MM.1S (cell line): ENCODE data around the gene SLC45A3.

Source experiments
- DNase-seq: peaks from one replicate; pipeline ENCODE4 v3.0.0-alpha.2; 2015
- H2AFZ ChIP-seq: fragments of 300-600 bp; sonication (generic); 2 replicates; pipeline ENCODE4 v1.6.0; 2016; ENCODE audit warnings: antibody characterized with exemption, low read length
- H3F3A ChIP-seq: fragments of 300-600 bp; sonication (generic); 2 replicates; pipeline ENCODE4 v1.6.1; 2016; ENCODE audit warnings: mild to moderate bottlenecking, antibody characterized with exemption, low read length, moderate library complexity, mixed read lengths; ENCODE audit not compliant: insufficient read depth
- H3K27ac ChIP-seq: fragments of 300-600 bp; sonication (generic); 2 replicates; pipeline ENCODE4 v1.5.1; 2016; ENCODE audit warnings: mild to moderate bottlenecking, low read length
- H3K27me3 ChIP-seq: fragments of 300-600 bp; sonication (generic); replicated peaks from 2 replicates; pipeline ENCODE4 v1.6.0; 2016; ENCODE audit warnings: low read length; ENCODE audit not compliant: insufficient read depth
- H3K36me3 ChIP-seq: fragments of 300-600 bp; sonication (generic); replicated peaks from 2 replicates; pipeline ENCODE4 v1.6.1; 2016; ENCODE audit warnings: mild to moderate bottlenecking, low read length, mixed read lengths; ENCODE audit not compliant: insufficient read depth
- H3K4me1 ChIP-seq: fragments of 300-600 bp; sonication (generic); 2 replicates; pipeline ENCODE4 v1.6.1; 2016; ENCODE audit warnings: low read length, mixed read lengths
- H3K4me2 ChIP-seq: fragments of 300-600 bp; sonication (generic); 2 replicates; pipeline ENCODE4 v1.6.0; 2016; ENCODE audit warnings: low read depth, low read length
- H3K4me3 ChIP-seq: fragments of 300-600 bp; sonication (generic); 2 replicates; pipeline ENCODE4 v1.5.1; 2016; ENCODE audit warnings: low read length, mixed read lengths
- H3K79me2 ChIP-seq: fragments of 300-600 bp; sonication (generic); 2 replicates; pipeline ENCODE4 v1.6.1; 2016; ENCODE audit warnings: mixed run types, low read length, mixed read lengths
- H3K9ac ChIP-seq: fragments of 300-600 bp; sonication (generic); 2 replicates; pipeline ENCODE4 v1.6.1; 2016; ENCODE audit warnings: low read length, mixed read lengths
- H3K9me2 ChIP-seq: fragments of 300-600 bp; sonication (generic); replicated peaks from 2 replicates; pipeline ENCODE4 v1.6.1; 2016; ENCODE audit warnings: mild to moderate bottlenecking, low read length, mixed read lengths; ENCODE audit not compliant: insufficient read depth
- H3K9me3 ChIP-seq: fragments of 300-600 bp; sonication (generic); replicated peaks from 2 replicates; pipeline ENCODE4 v1.6.1; 2016; ENCODE audit warnings: mild to moderate bottlenecking, low read length, mixed read lengths; ENCODE audit not compliant: insufficient read depth
- H4K20me1 ChIP-seq: fragments of 300-600 bp; sonication (generic); 2 replicates; pipeline ENCODE4 v1.6.1; 2016; ENCODE audit warnings: mild to moderate bottlenecking, low read length, moderate library complexity, mixed read lengths; ENCODE audit not compliant: insufficient read depth
- CTCF ChIP-seq: fragments of 300-600 bp; sonication (generic); IDR thresholded peaks from 2 replicates; pipeline ENCODE4 v1.5.1; 2016; ENCODE audit warnings: antibody characterized with exemption, low read length, mixed read lengths
- EZH2 ChIP-seq: fragments of 300-600 bp; sonication (generic); optimal IDR thresholded peaks from 2 replicates; pipeline ENCODE3; 2017; ENCODE audit warnings: low read depth, mild to moderate bottlenecking, antibody characterized with exemption, low read length, mixed read lengths
- EZH2phosphoT487 ChIP-seq: fragments of 300-600 bp; sonication (generic); IDR thresholded peaks from 2 replicates; pipeline ENCODE4 v1.6.1; 2018; ENCODE audit warnings: antibody characterized with exemption, low read length

Gene SLC45A3

GRCh38 chr1:205675247-205675646 lies 5.1 kb downstream of the SLC45A3 start:
- H3K9me3 ChIP-seq: no peaks in the 10 kb centered on the region
- H3K4me1 ChIP-seq: peaks cover 22% of the 10 kb centered on the region
- H2AFZ ChIP-seq: no peak overlapping the region
- H3K27ac ChIP-seq: no peak overlapping the region
- no peaks in the 10 kb centered on the region for H3K36me3 ChIP-seq
- peaks cover 21% of the 10 kb centered on the region for H3F3A ChIP-seq
- no peak for TF ChIP-seq CTCF
- no peak for TF ChIP-seq EZH2
- no peak for TF ChIP-seq EZH2phosphoT487
- H4K20me1 ChIP-seq: 0 out of 2 replicates have a peak, but pooled peaks cover 2% of the 10 kb centered on the region
- H3K4me2 ChIP-seq: no peak overlapping the region
- peaks cover 32% of the 10 kb centered on the region for H3K27me3 ChIP-seq
- no peaks in the 10 kb centered on the region for H3K79me2 ChIP-seq
- no peak for DNase-seq
- no peak overlapping the region for H3K9ac ChIP-seq
- H3K4me3 ChIP-seq: no peak overlapping the region
- no peaks in the 10 kb centered on the region for H3K9me2 ChIP-seq

- Histone ChIP-seq H3K36me3 (no peaks in the 10 kb centered on the region), H3K9me3 (no peaks in the 10 kb centered on the region), H3F3A (peaks cover 21% of the 10 kb centered on the region), H3K4me3 (no peak overlapping the region), H3K9me2 (no peaks in the 10 kb centered on the region), H3K27me3 (peaks cover 55% of the 10 kb centered on the region), H3K27ac (no peak overlapping the region), H3K4me1 (peaks cover 22% of the 10 kb centered on the region), H3K9ac (no peak overlapping the region), H4K20me1 (0 out of 2 replicates have a peak, but pooled peaks cover 2% of the 10 kb centered on the region), H2AFZ (no peak overlapping the region), H3K4me2 (no peak overlapping the region), H3K79me2 (no peaks in the 10 kb centered on the region)
- TF ChIP-seq CTCF (no peak), EZH2 (no peak), EZH2phosphoT487 (no peak)
- no peak for DNase-seq
These were observed 7.3 kb downstream of the SLC45A3 start for GRCh38 chr1:205672970-205673369.

- no peak overlapping the region for H3K9ac ChIP-seq
- no peaks in the 10 kb centered on the region for H3K79me2 ChIP-seq
- 0 out of 2 replicates have a peak, but pooled peaks cover 2% of the 10 kb centered on the region for H4K20me1 ChIP-seq
- H3K36me3 ChIP-seq: no peaks in the 10 kb centered on the region
- peak overlapping the region; percentile 38 for H3K4me2 ChIP-seq
- no peaks in the 10 kb centered on the region for H3K9me2 ChIP-seq
- no peaks in the 10 kb centered on the region for H3K9me3 ChIP-seq
- H3K4me1 ChIP-seq: peaks cover 22% of the 10 kb centered on the region
- TF ChIP-seq CTCF (no peak; the same call in 1 of the 2 replicates), EZH2phosphoT487 (no peak), EZH2 (no peak)
- peak overlapping the region; percentile 22; the same call in 1 of the 2 replicates for H3K4me3 ChIP-seq
- H2AFZ ChIP-seq: no peak overlapping the region
- DNase-seq: no peak
- peaks cover 59% of the 10 kb centered on the region for H3K27me3 ChIP-seq
- no peak overlapping the region for H3K27ac ChIP-seq
- H3F3A ChIP-seq: peaks cover 21% of the 10 kb centered on the region
These were observed 7.9 kb downstream of the SLC45A3 start for GRCh38 chr1:205672395-205672889.
